ENCODE measurements around the gene ST6GALNAC2. TPM values are rescaled to one million over a fixed set of nuclear protein-coding genes. Genes with fewer than 3 reads are reported as not detected.
"Not testable (repeated sequence)": the region's sequence is repeated elsewhere in the genome, so short reads cannot be mapped to it uniquely, and the experiment has no call there.

The ST6GALNAC2 gene
- total RNA-seq, 6 experiments from 2014 or later = 0.81 to 5.0 (median 2.3) TPM

DNA sequence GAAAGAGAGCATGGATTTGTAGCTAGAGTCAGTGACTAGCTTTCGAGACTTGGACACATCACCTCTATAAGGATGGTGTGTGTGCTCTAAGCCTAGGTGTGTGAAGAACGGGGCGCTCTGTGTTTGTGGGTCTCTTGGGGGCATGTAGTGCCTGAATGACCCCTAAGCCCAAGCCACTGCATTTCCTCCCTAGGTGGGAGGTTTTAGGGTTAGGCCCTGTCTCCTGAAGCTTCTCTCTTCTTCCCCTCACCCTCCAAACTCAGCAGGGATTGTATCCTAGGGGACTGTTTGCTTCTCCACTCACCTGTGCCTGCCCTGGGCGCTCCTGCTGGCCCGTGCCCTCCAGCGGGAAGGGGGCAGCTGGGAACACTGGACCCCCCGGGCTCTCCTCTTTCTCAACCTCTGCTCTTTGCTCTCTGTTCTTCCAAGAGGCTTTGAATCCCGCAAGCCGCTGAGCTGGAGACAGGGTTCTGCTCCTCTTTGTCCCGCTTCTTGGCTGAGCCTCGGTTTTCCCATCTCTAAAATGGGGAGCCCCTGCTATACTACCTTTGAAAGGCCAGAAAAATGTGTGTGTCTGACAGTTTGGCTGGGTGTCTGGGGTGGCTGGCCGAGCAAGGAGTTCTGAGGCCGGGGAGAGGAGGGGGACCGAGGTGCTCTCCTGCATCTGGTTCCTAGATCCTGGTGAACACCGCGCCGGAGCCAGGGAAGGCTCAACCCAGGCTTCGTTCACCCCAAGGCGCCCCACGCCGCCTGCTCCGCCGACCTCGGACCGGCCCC lies 49.0 kb downstream of the ST6GALNAC2 start:
- intact Hi-C loops (cut with DNase I) = no loop called here
- peak overlapping the region in 1 of 3 donors; percentile 2 for H3K4me3 ChIP-seq
- ATAC-seq (no peak), DNase-seq (no peak)
- H3K9me3 ChIP-seq = no peaks in the 10 kb centered on the region
- peaks cover 0 to 14% (median 3%) of the 10 kb centered on the region in 4 donors for H3K4me1 ChIP-seq
- TF ChIP-seq POLR2A (IDR thresholded peaks at IDR 0.05) = no peak
- TF ChIP-seq, protein P1, sequence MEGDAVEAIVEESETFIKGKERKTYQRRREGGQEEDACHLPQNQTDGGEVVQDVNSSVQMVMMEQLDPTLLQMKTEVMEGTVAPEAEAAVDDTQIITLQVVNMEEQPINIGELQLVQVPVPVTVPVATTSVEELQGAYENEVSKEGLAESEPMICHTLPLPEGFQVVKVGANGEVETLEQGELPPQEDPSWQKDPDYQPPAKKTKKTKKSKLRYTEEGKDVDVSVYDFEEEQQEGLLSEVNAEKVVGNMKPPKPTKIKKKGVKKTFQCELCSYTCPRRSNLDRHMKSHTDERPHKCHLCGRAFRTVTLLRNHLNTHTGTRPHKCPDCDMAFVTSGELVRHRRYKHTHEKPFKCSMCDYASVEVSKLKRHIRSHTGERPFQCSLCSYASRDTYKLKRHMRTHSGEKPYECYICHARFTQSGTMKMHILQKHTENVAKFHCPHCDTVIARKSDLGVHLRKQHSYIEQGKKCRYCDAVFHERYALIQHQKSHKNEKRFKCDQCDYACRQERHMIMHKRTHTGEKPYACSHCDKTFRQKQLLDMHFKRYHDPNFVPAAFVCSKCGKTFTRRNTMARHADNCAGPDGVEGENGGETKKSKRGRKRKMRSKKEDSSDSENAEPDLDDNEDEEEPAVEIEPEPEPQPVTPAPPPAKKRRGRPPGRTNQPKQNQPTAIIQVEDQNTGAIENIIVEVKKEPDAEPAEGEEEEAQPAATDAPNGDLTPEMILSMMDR (IDR thresholded peaks at IDR 0.05) = no peak
- no peak overlapping the region for H3K27ac ChIP-seq
- no peaks in the 10 kb centered on the region for H3K27me3 ChIP-seq
- 53% methylated on average over 9 of the region's 25 CpGs for WGBS (ENCODE audit: insufficient coverage, low coverage, low lambda C conversion rate, missing lambda C conversion rate)
- H3K36me3 ChIP-seq = no peaks in the 10 kb centered on the region

DNA sequence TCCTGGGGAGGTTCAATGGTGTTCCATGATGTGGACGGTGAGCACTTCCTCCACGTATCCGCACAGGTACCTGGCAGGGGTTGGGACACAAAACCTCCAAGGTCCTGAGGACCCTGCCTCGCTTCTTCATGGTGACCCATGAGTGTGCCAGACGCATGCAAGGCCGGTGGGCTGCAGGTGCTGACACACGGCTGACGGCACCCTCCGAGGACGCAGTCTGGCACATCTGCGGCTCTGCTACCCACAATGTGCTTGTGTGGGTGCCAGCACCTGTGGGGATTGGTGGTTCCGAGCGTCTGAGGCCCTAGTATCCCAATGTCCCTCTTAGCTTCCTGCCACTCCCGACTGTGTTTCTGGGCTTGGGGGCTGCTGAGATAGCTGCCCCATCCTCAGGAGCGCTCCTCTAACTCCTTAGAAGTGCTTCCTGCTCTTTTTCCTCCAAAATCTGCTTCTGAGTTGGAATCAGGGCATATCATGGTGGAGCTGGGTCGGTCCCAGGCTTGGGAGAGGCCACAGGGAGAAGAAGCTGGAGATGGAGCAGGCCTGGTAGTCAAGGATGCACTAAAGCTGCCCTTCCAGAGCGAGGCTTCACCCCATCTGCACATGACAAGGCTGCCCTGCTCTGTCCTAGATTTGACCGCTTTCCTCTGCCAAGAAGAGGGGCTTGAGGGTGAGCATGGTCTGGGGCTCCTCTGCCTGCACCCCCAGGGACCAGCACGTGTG lies 49.7 kb downstream of the ST6GALNAC2 start:
- no peaks in the 10 kb centered on the region for H3K36me3 ChIP-seq
- 80% methylated on average over 3 of the region's 19 CpGs for WGBS (ENCODE audit: insufficient coverage, low coverage, low lambda C conversion rate, missing lambda C conversion rate)
- peaks cover 0 to 14% (median 4%) of the 10 kb centered on the region in 4 donors for H3K4me1 ChIP-seq
- H3K27ac ChIP-seq = no peak overlapping the region
- intact Hi-C loops (cut with DNase I) = no loop called here
- ATAC-seq (no peak), DNase-seq (no peak)
- H3K27me3 ChIP-seq = no peaks in the 10 kb centered on the region
- H3K9me3 ChIP-seq = no peaks in the 10 kb centered on the region
- H3K4me3 ChIP-seq = no peak overlapping the region
- TF ChIP-seq, protein P1 (IDR thresholded peaks at IDR 0.05) = no peak
- no peak for TF ChIP-seq POLR2A (IDR thresholded peaks at IDR 0.05)

DNA sequence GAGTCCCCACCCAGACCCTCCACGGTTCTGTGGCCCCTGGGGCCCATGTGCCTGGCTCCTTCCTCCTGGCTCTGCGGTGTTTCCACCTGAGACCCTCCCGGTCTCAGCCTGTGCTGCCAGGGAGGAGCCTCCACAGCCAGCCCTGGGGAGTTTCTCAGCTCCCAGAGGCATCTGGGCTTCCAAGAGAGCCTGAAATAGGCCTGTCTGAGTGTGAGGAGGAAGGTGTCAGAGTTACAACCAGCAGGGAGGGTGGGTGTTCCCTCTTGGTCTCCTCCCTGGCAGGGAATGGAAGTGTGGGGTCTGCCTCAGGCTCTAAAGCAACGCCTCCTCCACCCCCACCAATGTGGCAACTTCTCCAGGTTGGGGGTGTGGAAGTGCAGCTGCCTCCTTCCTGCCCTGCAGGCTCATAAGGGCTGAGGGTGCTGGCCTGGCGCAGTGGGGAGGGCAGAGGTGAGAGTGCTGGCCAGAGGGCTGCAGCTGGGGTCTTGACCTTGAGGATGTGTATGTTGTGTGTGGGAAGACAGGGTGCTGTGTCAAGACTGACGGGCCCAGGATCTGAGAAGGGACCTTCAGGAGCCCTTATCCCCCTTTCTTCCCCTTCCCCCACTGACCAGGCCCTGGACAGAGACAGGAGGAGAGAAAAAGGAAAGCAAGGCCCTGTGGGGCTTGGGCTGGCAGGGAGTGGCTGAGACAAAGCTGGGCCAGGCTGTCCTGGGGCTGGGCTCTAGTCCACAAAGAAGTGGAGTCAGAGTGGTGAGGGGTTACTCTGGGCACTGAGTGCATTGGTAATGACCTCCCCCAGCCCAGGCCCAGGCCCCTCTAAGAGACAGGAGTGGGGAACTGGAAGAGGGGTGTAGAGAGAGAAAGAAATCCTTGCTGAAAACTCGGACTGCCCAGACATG lies 50.6 kb downstream of the ST6GALNAC2 start:
- Histone ChIP-seq H3K4me3 (no peak overlapping the region), H3K27ac (no peak overlapping the region), H3K4me1 (peaks cover 0 to 10% (median 5%) of the 10 kb centered on the region in 4 donors), H3K9me3 (no peaks in the 10 kb centered on the region), H3K36me3 (no peaks in the 10 kb centered on the region), H3K27me3 (no peaks in the 10 kb centered on the region)
- TF ChIP-seq, protein P1 (IDR thresholded peaks at IDR 0.05) = no peak
- no peak for TF ChIP-seq POLR2A (IDR thresholded peaks at IDR 0.05)
- ATAC-seq (no peak), DNase-seq (no peak)
- WGBS (ENCODE audit: insufficient coverage, low coverage, low lambda C conversion rate, missing lambda C conversion rate) = 71% methylated on average over 1 of the region's 7 CpGs
- intact Hi-C loops (cut with DNase I) = no loop called here

DNA sequence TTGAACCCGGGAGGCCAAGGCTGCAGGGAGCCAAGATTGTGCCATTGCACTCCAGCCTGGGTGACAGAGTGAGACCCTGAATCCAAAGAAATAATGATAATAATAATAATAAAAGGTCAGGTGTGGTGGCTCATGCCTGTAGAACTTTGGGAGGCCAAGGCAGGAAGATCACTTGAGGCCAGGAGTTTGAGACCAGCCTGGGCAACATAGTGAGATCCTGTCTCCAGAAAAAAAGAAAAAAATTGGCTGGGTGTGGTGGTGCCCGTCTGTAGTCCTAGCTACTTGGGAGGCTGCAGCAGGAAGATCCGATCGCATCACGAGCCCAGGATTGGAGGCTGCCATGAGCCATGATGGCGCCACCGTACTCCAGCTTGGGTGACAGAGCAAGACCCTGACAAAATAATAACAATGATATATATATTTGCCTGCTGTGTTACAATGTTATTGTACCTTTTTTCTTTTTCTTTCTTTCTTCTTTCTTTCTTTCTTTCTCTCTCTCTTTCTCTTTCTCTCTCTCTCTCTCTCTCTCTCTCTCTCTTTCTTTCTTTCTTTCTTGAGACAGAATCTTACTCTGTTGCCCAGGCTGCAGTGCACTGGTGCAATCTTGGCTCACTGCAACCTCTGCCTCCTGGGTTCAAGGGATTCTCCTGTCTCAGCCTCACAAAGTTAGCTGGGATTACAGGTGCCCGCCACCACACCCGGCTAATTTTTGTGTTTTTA lies 51.9 kb downstream of the ST6GALNAC2 start:
- DNase-seq; H3K4me3 ChIP-seq; intact Hi-C loops (cut with DNase I); H3K36me3 ChIP-seq; H3K27me3 ChIP-seq; ATAC-seq; H3K27ac ChIP-seq; H3K9me3 ChIP-seq: not testable (repeated sequence)
- 92% methylated on average over 4 of the region's 9 CpGs for WGBS (ENCODE audit: insufficient coverage, low coverage, low lambda C conversion rate, missing lambda C conversion rate)
- peaks cover 0 to 16% (median 5%) of the 10 kb centered on the region in 4 donors for H3K4me1 ChIP-seq
